HG02938 (cell line): ENCODE results near the gene WHRN.
A peak's percentile ranks its signal among the peaks of the same experiment; 100 is the strongest.

Experiments used
- ATAC-seq: cut with Tn5 transposase; IDR thresholded peaks from one replicate; pipeline ENCODE4 v1.9.1; 2021; ENCODE audit warnings: mild to moderate bottlenecking, moderate library complexity; ENCODE audit not compliant: unreplicated experiment

Gene WHRN

DNA sequence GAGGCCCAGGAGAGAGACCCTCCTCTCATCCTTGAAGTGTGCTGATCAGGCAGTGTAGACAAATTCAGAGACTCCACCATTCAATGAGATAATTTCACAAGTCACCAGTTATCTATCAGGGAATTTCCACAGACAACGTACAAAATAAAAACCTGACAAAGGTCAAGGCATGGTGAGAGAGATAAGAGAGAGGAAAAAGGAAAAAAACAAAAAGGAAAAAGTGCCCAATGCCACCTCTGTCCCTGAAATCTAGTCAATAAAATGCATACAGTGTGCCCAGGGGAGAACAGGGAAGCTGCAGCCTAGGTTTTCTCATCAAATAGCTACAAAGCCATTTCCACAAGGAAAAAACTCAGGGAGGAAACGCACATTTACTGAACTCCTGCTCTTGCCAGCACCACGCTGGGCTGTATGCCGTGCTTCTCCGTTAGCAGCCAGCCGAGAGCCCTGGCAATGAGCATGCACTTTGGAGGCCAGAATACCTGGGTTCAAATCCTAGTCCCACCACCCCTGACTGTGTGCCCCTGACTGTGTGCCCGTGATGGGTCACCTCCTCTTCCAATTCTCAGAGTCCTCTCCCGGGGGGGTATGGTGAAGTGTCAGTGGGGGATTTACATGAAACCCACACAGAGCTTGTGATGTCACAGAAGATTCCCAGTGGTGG is 11.6 kb downstream of the WHRN start:
- ATAC-seq, result no peak

- ATAC-seq, result no peak
Observed at GRCh38 chr9:114492991-114493390, 12.3 kb downstream of the WHRN start.

GRCh38 chr9:114491430-114492003 is 13.8 kb downstream of the WHRN start:
- ATAC-seq, result no peak

DNA sequence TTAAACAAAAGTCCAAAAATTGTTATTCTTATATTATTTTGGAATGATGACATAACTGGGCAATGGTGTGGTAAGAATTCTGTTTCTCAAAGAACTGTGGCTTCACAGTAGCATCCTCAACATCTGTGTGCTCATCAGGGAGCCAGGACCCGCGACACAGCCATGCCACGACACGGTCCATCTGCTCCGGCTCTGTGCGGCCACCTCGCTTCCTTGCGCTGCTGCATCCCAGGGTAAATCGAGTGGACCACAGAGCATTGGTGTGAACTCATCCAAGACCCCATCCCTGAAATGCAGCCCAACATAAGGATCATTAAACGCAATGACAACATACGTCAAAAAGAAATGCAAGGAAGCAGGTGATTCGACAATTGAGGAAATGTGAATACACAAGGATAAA is 15.3 kb downstream of the WHRN start:
- ATAC-seq, result no peak

GRCh38 chr9:114488398-114489129 is 16.7 kb downstream of the WHRN start:
- ATAC-seq, result no peak

- peak; percentile 71 for ATAC-seq
Observed at GRCh38 chr9:114487607-114488300, 17.5 kb downstream of the WHRN start.

DNA sequence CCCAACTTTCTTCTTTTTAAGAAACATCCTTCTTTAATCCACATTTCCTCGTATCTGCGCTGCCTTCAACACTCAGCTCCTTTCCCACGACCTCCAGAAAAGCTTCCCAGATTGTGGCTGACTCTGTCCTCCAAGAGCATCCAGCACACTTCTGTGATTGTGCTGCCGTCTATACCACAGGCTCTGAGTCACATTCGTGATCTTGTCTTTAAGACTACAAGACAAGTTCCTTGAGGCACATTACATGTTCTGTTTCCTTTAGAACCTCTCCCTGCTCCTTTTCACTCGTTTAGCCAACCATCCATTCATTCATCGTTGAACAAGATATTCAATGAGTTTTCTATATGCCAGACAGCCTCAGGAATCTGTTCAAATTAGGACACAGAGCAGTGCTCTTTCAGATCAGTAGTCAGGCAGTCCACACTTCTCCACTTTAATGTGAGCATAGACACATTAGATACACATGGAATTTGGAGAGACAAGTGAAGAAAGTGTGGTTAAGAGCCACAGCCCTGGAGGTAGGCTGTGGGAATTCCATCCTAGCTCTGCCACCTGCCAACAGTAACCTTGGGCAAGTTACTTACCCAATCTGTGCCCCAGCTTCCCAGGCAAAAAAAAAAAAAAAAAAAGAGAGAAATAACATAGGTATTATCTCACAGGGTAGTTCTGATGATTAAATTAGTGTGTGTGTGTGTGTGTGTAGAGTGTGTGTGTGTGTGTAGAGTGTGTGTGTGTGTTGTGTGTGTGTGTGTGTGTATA is 18.9 kb downstream of the WHRN start:
- no peak for ATAC-seq

DNA sequence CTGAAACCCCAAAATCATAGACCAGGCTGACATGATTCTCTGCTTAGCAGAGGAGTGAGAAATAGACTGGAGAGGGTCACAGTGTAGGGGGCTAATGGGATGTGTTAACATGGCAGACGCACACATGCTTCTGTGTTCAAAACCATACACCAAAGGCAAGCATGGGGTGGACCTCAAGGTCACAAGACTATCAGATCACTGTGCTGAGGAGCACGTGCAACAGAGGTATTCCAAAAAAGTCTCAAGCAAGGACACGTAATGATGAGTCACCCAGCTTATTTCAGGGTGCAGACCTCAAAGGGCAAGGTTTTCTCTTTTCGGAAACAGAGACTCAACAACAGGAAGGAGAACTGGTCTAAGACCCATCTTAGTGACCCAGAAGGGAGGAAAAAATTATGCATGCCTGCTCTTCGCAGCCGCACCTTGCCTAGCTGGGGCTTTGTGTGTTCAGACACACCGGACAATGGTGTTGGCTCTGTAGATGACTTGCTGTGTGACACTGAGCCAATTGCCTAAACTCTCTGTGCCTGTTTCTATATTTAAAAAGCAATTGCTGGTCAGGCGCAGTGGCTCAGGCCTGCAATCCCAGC is 20.3 kb downstream of the WHRN start:
- peak; percentile 48 for ATAC-seq

GRCh38 chr9:114484215-114484853 is 20.9 kb downstream of the WHRN start:
- peak; percentile 34 for ATAC-seq

- no peak for ATAC-seq
Observed at GRCh38 chr9:114483499-114483898, 21.8 kb downstream of the WHRN start.

DNA sequence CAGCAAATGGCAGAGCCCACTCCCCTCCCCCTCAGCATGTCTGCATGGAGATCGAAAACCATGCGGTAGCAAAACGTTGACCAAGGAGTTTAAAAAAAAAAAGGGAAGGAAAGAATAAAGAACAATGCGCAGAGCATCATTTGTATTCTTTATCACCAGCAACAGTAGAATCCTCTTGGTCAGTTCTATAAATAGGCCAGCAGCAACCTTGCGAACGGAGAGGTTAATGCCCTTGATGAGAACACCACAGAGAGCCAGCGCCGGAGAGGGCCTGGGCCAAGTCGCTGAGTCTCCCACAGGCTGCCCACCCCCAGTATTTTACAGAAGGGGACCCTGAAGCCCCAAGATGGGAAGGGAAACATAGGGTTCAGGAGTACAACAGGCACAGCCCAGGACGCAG is 22.7 kb downstream of the WHRN start:
- ATAC-seq, result no peak

- no peak for ATAC-seq
Observed at GRCh38 chr9:114481789-114482188, 23.5 kb downstream of the WHRN start.

DNA sequence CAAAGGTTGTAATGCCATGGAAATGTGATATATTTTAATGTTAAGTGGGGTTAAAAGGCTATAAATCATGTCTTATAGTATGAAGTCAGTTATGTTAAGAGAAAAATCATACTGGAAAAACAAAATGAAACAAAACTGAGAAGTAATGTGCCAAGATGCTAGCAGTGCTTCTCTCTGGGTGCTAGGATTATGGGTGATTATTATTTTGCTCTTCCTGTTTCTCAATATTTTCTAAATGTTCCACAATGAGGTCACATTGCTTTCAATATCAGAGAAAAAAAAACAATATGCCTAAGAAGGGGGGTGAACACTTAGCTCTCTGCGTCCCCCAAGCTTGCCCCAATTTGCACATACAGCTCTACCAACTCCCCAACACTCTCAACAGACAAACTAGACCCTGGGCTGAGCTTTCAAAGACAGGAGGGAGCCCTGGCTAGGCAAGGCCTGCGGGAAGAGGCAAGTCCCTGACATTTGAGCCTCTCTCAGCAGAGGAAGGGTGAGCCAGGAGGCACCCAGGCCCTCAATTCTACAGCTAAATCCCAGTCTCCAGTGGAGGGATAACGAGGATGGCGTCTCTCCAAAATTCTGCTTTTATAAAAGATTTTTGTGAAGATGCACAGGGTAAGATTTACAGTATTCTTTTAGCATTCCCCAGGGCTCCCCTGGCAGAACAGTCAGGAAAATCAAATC is 24.4 kb downstream of the WHRN start:
- ATAC-seq, result no peak

- ATAC-seq, result no peak
Observed at GRCh38 chr9:114478871-114479270, 26.4 kb downstream of the WHRN start.

GRCh38 chr9:114478459-114478858 is 26.8 kb downstream of the WHRN start:
- ATAC-seq, result no peak

- ATAC-seq, result no peak
Observed at GRCh38 chr9:114477642-114478041, 27.6 kb downstream of the WHRN start.

DNA sequence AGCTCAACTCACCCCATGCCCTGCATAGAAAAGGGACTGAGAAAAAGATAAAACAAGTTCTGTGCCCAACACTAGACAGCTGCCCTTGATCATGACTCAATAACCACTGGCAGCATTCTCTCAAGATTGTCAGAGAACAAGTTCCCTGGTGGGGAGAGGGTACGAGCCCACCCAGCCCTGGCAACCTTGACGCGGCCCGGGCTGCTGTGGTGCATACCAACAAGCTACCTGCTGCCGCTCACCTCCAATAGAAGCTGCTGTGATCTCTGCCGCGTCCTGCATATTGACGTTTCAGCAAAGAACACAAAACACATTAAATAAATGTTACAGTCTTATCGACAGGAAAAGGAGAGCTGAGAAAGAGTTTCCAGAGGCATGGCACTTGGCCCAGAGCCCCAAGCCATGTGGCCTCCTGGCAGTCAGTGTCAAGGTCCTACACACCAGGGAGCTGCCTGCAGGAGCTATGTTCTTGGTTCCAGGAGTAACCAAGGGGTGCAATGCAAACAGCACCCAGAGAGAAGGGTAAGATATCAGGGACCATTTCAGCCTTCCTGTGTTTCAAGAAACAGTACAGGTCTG is 28.3 kb downstream of the WHRN start:
- no peak for ATAC-seq

- ATAC-seq, result no peak
Observed at GRCh38 chr9:114475412-114476135, 29.7 kb downstream of the WHRN start.
